H1 (cell line): Measurements from ENCODE around the gene ARHGAP15. TPM values are rescaled to one million over a fixed set of nuclear protein-coding genes. Genes with fewer than 3 reads are reported as not detected.

ENCODE experiments used
- CTCF ChIA-PET: fragments of 300-600 bp; sonication (Branson Sonifier 250); formaldehyde crosslinking; loops from one replicate; lab custom pipeline; 2021; ENCODE audit not compliant: partially characterized antibody; lab: Charles Lee
- POLR2A ChIA-PET: fragments of 300-600 bp; sonication (Branson Sonifier 250); formaldehyde crosslinking; loops from one replicate; lab custom pipeline; 2021; ENCODE audit warnings: inconsistent platforms; ENCODE audit not compliant: partially characterized antibody; lab: Charles Lee
- DNase-seq, 2 experiments: peaks; one replicate each; pipeline versions ENCODE4 v3.0.0 to v3.0.0-alpha.2; 2010 to 2022; ENCODE audit warnings: low spot score in 2 of 2, low read depth in 1 of 2, mixed read lengths in 1 of 2
- FAIRE-seq: peaks from 2 replicates; lab custom pipeline; 2011; peaks lifted over from hg19 to GRCh38; lab: Jason Lieb, UNC
- H2AFZ ChIP-seq: 2 replicates; pipeline ENCODE4 v1.8.1; 2012; ENCODE audit warnings: low read length, inconsistent platforms
- H2AK5ac ChIP-seq: 2 replicates; pipeline ENCODE4 v1.6.1; 2013; ENCODE audit warnings: low read depth, low read length
- H2BK120ac ChIP-seq: replicated peaks from 2 replicates; pipeline ENCODE3; 2013; ENCODE audit warnings: low read depth, low read length, inconsistent platforms
- H2BK12ac ChIP-seq: 2 replicates; pipeline ENCODE4 v1.6.1; 2013; ENCODE audit warnings: low read depth, low read length
- H2BK15ac ChIP-seq: 2 replicates; pipeline ENCODE4 v1.6.1; 2013; ENCODE audit warnings: low read length
- H2BK20ac ChIP-seq: 2 replicates; pipeline ENCODE4 v1.6.1; 2013; ENCODE audit warnings: low read length
- H2BK5ac ChIP-seq: 2 replicates; pipeline ENCODE4 v1.6.1; 2013; ENCODE audit warnings: low read depth, low read length
- H3K14ac ChIP-seq: 2 replicates; pipeline ENCODE4 v1.6.1; 2013; ENCODE audit warnings: inconsistent platforms; ENCODE audit not compliant: insufficient read length
- H3K18ac ChIP-seq: 2 replicates; pipeline ENCODE4 v1.6.1; 2013; ENCODE audit warnings: low read length; ENCODE audit errors: extremely low read depth
- H3K23ac ChIP-seq: 2 replicates; pipeline ENCODE4 v1.6.1; 2013; ENCODE audit warnings: inconsistent platforms; ENCODE audit not compliant: insufficient read length
- H3K23me2 ChIP-seq: 2 replicates; pipeline ENCODE4 v1.6.1; 2013; ENCODE audit warnings: low read depth, low read length
- H3K27ac ChIP-seq: 2 replicates; pipeline ENCODE4 v1.6.1; 2011; ENCODE audit warnings: low read depth, low read length, inconsistent platforms
- H3K27me3 ChIP-seq, 4 experiments: replicated peaks in 1 of 4; 1 replicate in 1 of 4; 2 replicates in 3 of 4; pipeline versions ENCODE4 v1.6.1 to v1.8.1; 2011 to 2013; ENCODE audit warnings: low read length in 3 of 4, mild to moderate bottlenecking in 3 of 4, inconsistent platforms in 2 of 4, mixed read lengths in 2 of 4, moderate library complexity in 1 of 4; ENCODE audit not compliant: control insufficient read depth in 3 of 4, insufficient read depth in 3 of 4; ENCODE audit errors: extremely low read depth in 1 of 4
- H3K36me3 ChIP-seq, 4 experiments: 2 replicates each; pipeline versions ENCODE4 v1.6.1 to v1.8.1; 2011 to 2013; ENCODE audit warnings: mild to moderate bottlenecking in 4 of 4, low read length in 3 of 4, moderate library complexity in 2 of 4, control low read depth in 1 of 4, inconsistent platforms in 1 of 4; ENCODE audit not compliant: insufficient read depth in 4 of 4, control insufficient read depth in 2 of 4
- H3K4ac ChIP-seq: replicated peaks from 2 replicates; pipeline ENCODE3; 2013; ENCODE audit warnings: low read length, low read depth, mixed read lengths, inconsistent platforms; ENCODE audit not compliant: insufficient read length
- H3K4me1 ChIP-seq, 4 experiments: replicated peaks in 1 of 4; 1 replicate in 1 of 4; 2 replicates in 3 of 4; pipeline versions ENCODE4 v1.6.1 to v1.8.1; 2011 to 2013; ENCODE audit warnings: low read length in 3 of 4, inconsistent platforms in 2 of 4, mixed read lengths in 1 of 4; ENCODE audit not compliant: insufficient read depth in 4 of 4, control insufficient read depth in 3 of 4
- H3K4me2 ChIP-seq, 2 experiments: 2 replicates each; pipeline versions ENCODE4 v1.6.1 to v1.8.1; 2011 to 2013; ENCODE audit warnings: low read depth in 2 of 2, low read length in 2 of 2, control low read depth in 1 of 2, inconsistent platforms in 1 of 2, mild to moderate bottlenecking in 1 of 2; ENCODE audit not compliant: insufficient read depth in 1 of 2
- H3K4me3 ChIP-seq, 4 experiments: fragments of 200-600, 300-600 bp in 1 of 4; sonication (generic), shearing (Covaris generic), sonication (Bioruptor Twin) in 1 of 4; 2 replicates each; pipeline versions ENCODE4 v1.5.1 to v1.8.1; 2011 to 2016; ENCODE audit warnings: low read length in 4 of 4, low read depth in 3 of 4, control low read depth in 2 of 4, inconsistent platforms in 2 of 4, mild to moderate bottlenecking in 2 of 4, mixed read lengths in 1 of 4, moderate library complexity in 1 of 4; ENCODE audit not compliant: insufficient read depth in 2 of 4; ENCODE audit errors: extremely low read depth in 1 of 4
- H3K56ac ChIP-seq: replicated peaks from 2 replicates; pipeline ENCODE3; 2013; ENCODE audit warnings: low read depth, mild to moderate bottlenecking, mixed read lengths, low read length, inconsistent platforms; ENCODE audit not compliant: insufficient read length
- H3K79me1 ChIP-seq: 2 replicates; pipeline ENCODE4 v1.6.1; 2013; ENCODE audit warnings: low read depth, low read length, control low read depth
- H3K79me2 ChIP-seq, 2 experiments: 2 replicates each; pipeline versions ENCODE4 v1.6.1 to v1.8.1; 2012 to 2013; ENCODE audit warnings: low read length in 2 of 2, mild to moderate bottlenecking in 2 of 2, inconsistent platforms in 1 of 2; ENCODE audit not compliant: insufficient read depth in 2 of 2, control insufficient read depth in 1 of 2
- H3K9ac ChIP-seq, 4 experiments: replicated peaks in 1 of 4; 1 replicate in 1 of 4; 2 replicates in 3 of 4; pipeline versions ENCODE4 v1.6.1 to v1.8.1; 2011 to 2013; ENCODE audit warnings: low read depth in 3 of 4, low read length in 3 of 4, control low read depth in 2 of 4, mild to moderate bottlenecking in 2 of 4, moderate library complexity in 2 of 4, inconsistent platforms in 1 of 4; ENCODE audit errors: extremely low read depth in 1 of 4
- H3K9me3 ChIP-seq, 2 experiments: 2 replicates each; pipeline versions ENCODE4 v1.6.1 to v1.8.1; 2012 to 2013; ENCODE audit warnings: mild to moderate bottlenecking in 2 of 2, moderate library complexity in 2 of 2, control low read depth in 1 of 2, inconsistent platforms in 1 of 2, low read depth in 1 of 2, low read length in 1 of 2, mixed read lengths in 1 of 2; ENCODE audit not compliant: insufficient read depth in 2 of 2
- H4K20me1 ChIP-seq, 2 experiments: replicated peaks in 1 of 2; 2 replicates each; pipeline versions ENCODE3 to v1.8.1; 2011 to 2013; ENCODE audit warnings: inconsistent platforms in 2 of 2, low read length in 2 of 2, mild to moderate bottlenecking in 1 of 2; ENCODE audit not compliant: insufficient read depth in 2 of 2, control insufficient read depth in 1 of 2
- H4K5ac ChIP-seq: 2 replicates; pipeline ENCODE4 v1.6.1; 2013; ENCODE audit warnings: low read length, low read depth, mixed read lengths, inconsistent platforms; ENCODE audit not compliant: insufficient read length
- H4K8ac ChIP-seq: 2 replicates; pipeline ENCODE4 v1.8.0; 2013; ENCODE audit warnings: mild to moderate bottlenecking, moderate library complexity, low read length, inconsistent platforms; ENCODE audit not compliant: insufficient read depth; ENCODE audit errors: extremely low read depth
- H4K91ac ChIP-seq: replicated peaks from 2 replicates; pipeline ENCODE3; 2013; ENCODE audit warnings: low read length, mixed read lengths, inconsistent platforms; ENCODE audit not compliant: insufficient read length
- CEBPB ChIP-seq: IDR thresholded peaks from 2 replicates; pipeline ENCODE4 v1.6.1; 2012; ENCODE audit warnings: low read depth, low read length
- CTBP2 ChIP-seq: IDR thresholded peaks from 2 replicates; pipeline ENCODE4 v1.7.0; 2011; ENCODE audit warnings: borderline replicate concordance, mild to moderate bottlenecking, moderate library complexity, mixed read lengths, low read length; ENCODE audit not compliant: insufficient read depth, insufficient read length
- EGR1 ChIP-seq: IDR thresholded peaks from 2 replicates; pipeline ENCODE4 v1.6.1; 2011; ENCODE audit warnings: low read depth, low read length, borderline replicate concordance
- EP300 ChIP-seq, 2 experiments: IDR thresholded peaks; 1 replicate in 1 of 2; 2 replicates in 1 of 2; pipeline ENCODE4 v1.6.1; 2011 to 2012; ENCODE audit warnings: low read depth in 2 of 2, low read length in 2 of 2, mild to moderate bottlenecking in 2 of 2, borderline replicate concordance in 1 of 2, inconsistent platforms in 1 of 2, moderate library complexity in 1 of 2
- EZH2 ChIP-seq: fragments of 200-600 bp; sonication (generic); IDR thresholded peaks from 2 replicates; pipeline ENCODE4 v1.7.1; 2012; ENCODE audit warnings: low read depth, mild to moderate bottlenecking, moderate library complexity, low read length, inconsistent platforms; ENCODE audit not compliant: severe bottlenecking
- GABPA ChIP-seq: IDR thresholded peaks from 2 replicates; pipeline ENCODE4 v1.6.1; 2011; ENCODE audit warnings: mild to moderate bottlenecking, low read length, moderate library complexity, borderline replicate concordance; ENCODE audit not compliant: insufficient read depth
- JUND ChIP-seq: IDR thresholded peaks from 2 replicates; pipeline ENCODE4 v1.6.1; 2011; ENCODE audit warnings: mild to moderate bottlenecking, improper control_type of control experiment, low read length
- PHF8 ChIP-seq: fragments of 200-600 bp; sonication (generic); conservative IDR thresholded peaks from 2 replicates; pipeline ENCODE4 v1.7.1; 2012; ENCODE audit warnings: low read depth, mild to moderate bottlenecking, inconsistent platforms, low read length, moderate library complexity
- POLR2AphosphoS5 ChIP-seq: IDR thresholded peaks from 2 replicates; pipeline ENCODE4 v1.6.1; 2011; ENCODE audit warnings: low read depth, low read length
- RFX5 ChIP-seq: IDR thresholded peaks from 2 replicates; pipeline ENCODE4 v1.6.1; 2011; ENCODE audit warnings: low read depth, low read length, improper control_type of control experiment, borderline replicate concordance
- SP4 ChIP-seq: IDR thresholded peaks from 2 replicates; pipeline ENCODE4 v1.6.1; 2012; ENCODE audit warnings: low read length, inconsistent platforms
- USF2 ChIP-seq: IDR thresholded peaks from 2 replicates; pipeline ENCODE4 v1.6.1; 2011; ENCODE audit warnings: low read length, improper control_type of control experiment
- ZNF274 ChIP-seq: IDR thresholded peaks from 2 replicates; pipeline ENCODE4 v1.7.0; 2012; ENCODE audit warnings: low read length, borderline replicate concordance; ENCODE audit errors: extremely low read depth
- WGBS, 2 experiments: shearing (Covaris generic) in 1 of 2; methylation state at CpG; one replicate each; pipeline versions ENCODE4 v1.1.6 to v1.1.7; 2013 to 2015; ENCODE audit warnings: low lambda C conversion rate in 2 of 2, mixed read lengths in 2 of 2, inconsistent platforms in 1 of 2, low coverage in 1 of 2, missing lambda C conversion rate in 1 of 2; ENCODE audit not compliant: insufficient replicate concordance in 2 of 2, insufficient coverage in 1 of 2, insufficient read length in 1 of 2; ENCODE audit errors: extremely low coverage in 1 of 2, missing lambda C conversion rate in 1 of 2; 5-methylcytosine and 5-hydroxymethylcytosine counted together
- polyA plus RNA-seq, 7 experiments: library from polyadenylated mRNA; depleted of rRNA in 3 of 7; stranded (reverse) in 5 of 7; unstranded in 2 of 7; fragments of >200 nt in 5 of 7; fragments of 200-250 nt in 2 of 7; gene quantifications; 1 replicate in 5 of 7; 2 replicates in 1 of 7; 4 replicates in 1 of 7; pipeline versions ENCODE4 v1.2.1 to v1.2.3, GENCODE V29; 2011 to 2013; ENCODE audit warnings: missing spikeins in 2 of 7, mixed read lengths in 2 of 7
- total RNA-seq: library from RNA; stranded (reverse); fragmentation: NEBNext Ultra II Directional; extraction: Animal tissue kit (Norgen Biotek cat#: 25700); gene quantifications from 2 replicates; pipeline ENCODE4 v1.2.1, GENCODE V29; 2021

Gene ARHGAP15
- total and polyA plus RNA-seq, 2 of the 8 experiments (the other 6 are each of a cell fraction or from before 2014, with no cell fraction given) = not detected

DNA sequence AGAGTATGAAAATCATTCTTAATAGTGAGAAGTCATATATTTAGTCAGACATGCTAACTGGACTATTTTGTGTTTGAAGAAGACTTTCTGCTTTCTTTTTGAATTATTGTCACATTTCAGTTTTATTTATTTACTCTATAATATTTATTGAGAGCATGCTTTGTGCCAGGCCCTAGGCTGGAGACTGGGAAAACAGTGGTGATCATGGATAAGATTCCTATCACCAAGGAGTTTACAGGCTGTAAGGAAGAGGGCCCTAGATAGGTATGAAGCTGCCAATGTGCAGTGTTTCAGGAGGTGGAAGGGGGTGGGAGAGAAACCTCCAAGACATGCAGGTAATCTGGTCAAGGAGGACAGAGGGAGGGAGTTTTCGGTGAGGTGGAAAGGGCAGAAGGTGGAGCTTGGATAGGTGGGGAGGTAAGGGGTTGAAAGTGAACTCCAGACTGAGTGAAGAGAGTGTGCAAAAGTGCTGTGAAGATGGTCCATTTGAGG is 207.5 kb downstream of the ARHGAP15 start:
- H3K27ac ChIP-seq = no peak overlapping the region
- no peaks in the 10 kb centered on the region for H3K36me3 ChIP-seq
- no peak overlapping the region for H2BK120ac ChIP-seq
- WGBS, 2 experiments = 89% methylated on average over 1 of the region's 1 CpG; no CpG with 5 or more reads in 1 of the 2 experiments
- no peak overlapping the region for H3K4me2 ChIP-seq
- no peak overlapping the region for H3K56ac ChIP-seq
- no peak overlapping the region for H2BK5ac ChIP-seq
- H3K14ac ChIP-seq = no peak overlapping the region
- H3K18ac ChIP-seq = no peak overlapping the region
- H3K9me3 ChIP-seq = no peaks in the 10 kb centered on the region
- H2AK5ac ChIP-seq = no peak overlapping the region
- no peaks in the 10 kb centered on the region for H3K27me3 ChIP-seq
- no peak overlapping the region for H4K91ac ChIP-seq
- CTCF ChIA-PET = interaction anchor here (0.6 to 1.4 kb wide), 3 partner anchors 9 to 453 kb away, joined by 3 to 4 read pairs (median 3); no protein-coding TSS in a partner anchor
- no peak overlapping the region for H2BK20ac ChIP-seq
- no peaks in the 10 kb centered on the region for H3K79me1 ChIP-seq
- H3K23ac ChIP-seq = no peak overlapping the region
- H3K79me2 ChIP-seq = no peaks in the 10 kb centered on the region
- no peaks in the 10 kb centered on the region; a peak in 1 of 7 replicates for H3K4me1 ChIP-seq
- H2BK15ac ChIP-seq = no peak overlapping the region
- H3K4ac ChIP-seq = no peak overlapping the region
- H3K23me2 ChIP-seq = no peaks in the 10 kb centered on the region
- POLR2A ChIA-PET = no interaction called here
- no peaks in the 10 kb centered on the region for H4K20me1 ChIP-seq
- no peak overlapping the region for H3K4me3 ChIP-seq
- H2BK12ac ChIP-seq = no peak overlapping the region
- DNase-seq (no peak), FAIRE-seq (no peak)
- no peak overlapping the region for H3K9ac ChIP-seq
- no peak overlapping the region for H4K8ac ChIP-seq
- no peak overlapping the region for H2AFZ ChIP-seq
- no peak overlapping the region for H4K5ac ChIP-seq
- TF ChIP-seq RFX5 = no peak
- TF ChIP-seq ZNF274 = no peak
- TF ChIP-seq CEBPB = no peak
- TF ChIP-seq EP300 (IDR thresholded peaks at IDR 0.05; ENCODE audit: borderline replicate concordance in 1 of 2, low read depth in 2 of 2, low read length in 2 of 2) = no peak
- TF ChIP-seq USF2 = no peak
- TF ChIP-seq SP4 = no peak
- no peak for TF ChIP-seq GABPA
- no peak for TF ChIP-seq EGR1
- no peak for TF ChIP-seq PHF8
- no peak for TF ChIP-seq EZH2
- no peak for TF ChIP-seq POLR2AphosphoS5
- TF ChIP-seq CTBP2 = no peak
- TF ChIP-seq JUND = no peak
